ENCODE measurements around the gene MPDU1. TPM values are rescaled to one million over a fixed set of nuclear protein-coding genes. Genes with fewer than 3 reads are reported as not detected.

The MPDU1 gene
- total and polyA plus RNA-seq, 2 of the 4 experiments (the other 2 are of a cell fraction) = 135 to 149 TPM

GRCh38 chr17:7573324-7574080 is 10.2 kb upstream of the MPDU1 start:
- Histone ChIP-seq H2BK20ac (ENCODE audit: low read depth, low read length) (no peak overlapping the region), H3K9me1 (ENCODE audit: insufficient read depth, low read length) (peaks cover 9% of the 10 kb centered on the region; the same call in 1 of the 2 replicates), H4K91ac (ENCODE audit: insufficient read depth, low read depth, low read length) (peak overlapping the region; percentile 94), H3K27ac (ENCODE audit: insufficient read depth, low read length) (peak overlapping the region; percentile 97), H3K4me1 (ENCODE audit: control insufficient read depth, insufficient read depth, low read length) (peaks cover 8% of the 10 kb centered on the region), H3K56ac (ENCODE audit: extremely low read depth, insufficient read depth, low read length) (peak overlapping the region; percentile 81), H4K5ac (ENCODE audit: low read depth, low read length) (peak overlapping the region; percentile 32; the same call in 1 of the 2 replicates), H3K18ac (ENCODE audit: low read depth, low read length) (peak overlapping the region; percentile 1; the same call in 1 of the 2 replicates), H2BK15ac (ENCODE audit: low read depth, low read length) (no peak overlapping the region), H2AK9ac (replicated peaks; ENCODE audit: low read depth, low read length, poor library complexity) (peak overlapping the region; percentile 99), H3K14ac (replicated peaks; ENCODE audit: low read depth, low read length) (peak overlapping the region; percentile 97), H3K9me3 (ENCODE audit: control insufficient read depth, insufficient read depth, low read length) (no peaks in the 10 kb centered on the region), H3K4me2 (ENCODE audit: low read depth, low read length) (peak overlapping the region; percentile 83), H3K9ac (ENCODE audit: low read depth, low read length) (peak overlapping the region; percentile 95), H2AFZ (replicated peaks; ENCODE audit: low read length, poor library complexity) (peak overlapping the region; percentile 68), H3K4ac (ENCODE audit: low read depth, low read length) (peak overlapping the region; percentile 92), H3K79me1 (ENCODE audit: low read depth in 1 of 2, low read length in 2 of 2) (peaks cover 10 to 62% of the 10 kb centered on the region in 2 experiments; a peak in 3 of 4 replicates), H4K20me1 (ENCODE audit: insufficient read depth, low read length) (peaks cover 59% of the 10 kb centered on the region), H3K23ac (ENCODE audit: low read depth, low read length) (peak overlapping the region; percentile 91; the same call in 1 of the 2 replicates), H4K8ac (ENCODE audit: low read depth in 2 of 2, low read length in 2 of 2) (peak overlapping the region; percentile 73 to 81; a peak in 3 of 4 replicates), H3K36me3 (ENCODE audit: control insufficient read depth, insufficient read depth, low read length) (peaks cover 63% of the 10 kb centered on the region), H3K4me3 (ENCODE audit: insufficient read depth, low read depth, low read length) (peak overlapping the region; percentile 77), H2AK5ac (ENCODE audit: low read depth, low read length) (peak overlapping the region; percentile 99), H2BK120ac (ENCODE audit: low read depth, low read length) (peak overlapping the region; percentile 6; the same call in 1 of the 2 replicates), H2BK5ac (ENCODE audit: low read depth, low read length, poor library complexity, severe bottlenecking) (peak overlapping the region; percentile 78), H3K27me3 (ENCODE audit: control insufficient read depth, insufficient read depth, low read length) (no peaks in the 10 kb centered on the region)
- CTCF ChIA-PET = interaction anchor here (0.7 to 1.2 kb wide), 3 partner anchors 13 to 61 kb away, joined by 3 to 4 read pairs (median 4); no protein-coding TSS in a partner anchor
- in situ Hi-C loops (cut with MboI; ENCODE audit: low sequenced_read_pairs) (no loop called here), intact Hi-C loops (cut with micrococcal nuclease) (loop anchor here (5.0 kb wide), 1 partner anchor 269 kb away; no protein-coding TSS in a partner anchor), dilution Hi-C loops (cut with HindIII; ENCODE audit: low sequenced_read_pairs, unreplicated experiment) (no loop called here)
- DNase-seq = peak; percentile 90
- POLR2A ChIA-PET (ENCODE audit: unreplicated experiment) = interaction anchor here (0.6 to 2.2 kb wide), 7 partner anchors 8 to 546 kb away, joined by 3 to 12 read pairs (median 4); partner anchors contain the start of genes MPDU1 and TMEM256
- no TSS peak for BruUV-seq (replicated peaks)
- WGBS, 2 experiments (ENCODE audit: extremely low coverage in 2 of 2, insufficient read length in 1 of 2) = 0% methylated on average over 13 of the region's 71 CpGs; no CpG with 5 or more reads in 1 of the 2 experiments
- ATAC-seq (ENCODE audit: low read depth) = peak; percentile 52
- TF ChIP-seq CTCF (conservative IDR thresholded peaks at IDR 0.05; ENCODE audit: low read depth, low read length) = no peak
- TF ChIP-seq SMC3 (IDR thresholded peaks at IDR 0.05; ENCODE audit: low read depth, low read length) = no peak
- no peak for TF ChIP-seq RFX5 (IDR thresholded peaks at IDR 0.05; ENCODE audit: low read depth, low read length)
- no peak for TF ChIP-seq ELK1 (IDR thresholded peaks at IDR 0.05; ENCODE audit: borderline replicate concordance, low read depth, low read length)
- no peak for TF ChIP-seq CHD1 (IDR thresholded peaks at IDR 0.05; ENCODE audit: low read depth, low read length)
- no peak for TF ChIP-seq BHLHE40 (IDR thresholded peaks at IDR 0.05; ENCODE audit: low read depth, low read length)
- TF ChIP-seq NFE2L2 (IDR thresholded peaks at IDR 0.05; ENCODE audit: low read depth, low read length) = no peak
- peak; percentile 98 for TF ChIP-seq MXI1 (IDR thresholded peaks at IDR 0.05; ENCODE audit: borderline replicate concordance, low read depth, low read length)
- peak; percentile 98 for TF ChIP-seq MAZ (IDR thresholded peaks at IDR 0.05; ENCODE audit: borderline replicate concordance, low read depth, low read length)
- TF ChIP-seq MAFK (IDR thresholded peaks at IDR 0.05; ENCODE audit: low read depth, low read length) = no peak
- TF ChIP-seq CEBPB (IDR thresholded peaks at IDR 0.05; ENCODE audit: low read depth, low read length) = peak; percentile 99
- no peak for TF ChIP-seq RCOR1 (IDR thresholded peaks at IDR 0.05; ENCODE audit: insufficient replicate concordance, low read length)

Measured in IMR-90 (cell line).